Adipocyte (in vitro differentiated cells): ENCODE measurements around the gene IL1RAPL1.

ENCODE experiments used
- DNase-seq: peaks from one replicate; pipeline ENCODE4 v3.0.0-alpha.2; 2015; ENCODE audit warnings: low read depth
- H3K27me3 ChIP-seq: replicated peaks from 2 replicates; pipeline ENCODE4 v1.7.0; 2013; ENCODE audit warnings: mild to moderate bottlenecking, low read length, moderate library complexity; ENCODE audit not compliant: control insufficient read depth, insufficient read depth
- H3K36me3 ChIP-seq: 2 replicates; pipeline ENCODE4 v1.7.0; 2013; ENCODE audit warnings: low read length, mild to moderate bottlenecking, moderate library complexity; ENCODE audit not compliant: control insufficient read depth, insufficient read depth, severe bottlenecking
- H3K4me1 ChIP-seq: 2 replicates; pipeline ENCODE4 v1.7.0; 2013; ENCODE audit warnings: mild to moderate bottlenecking, low read length, moderate library complexity; ENCODE audit not compliant: control insufficient read depth, insufficient read depth
- H3K4me3 ChIP-seq: 2 replicates; pipeline ENCODE4 v1.7.0; 2013; ENCODE audit warnings: mild to moderate bottlenecking, low read length, moderate library complexity
- H3K9ac ChIP-seq: 2 replicates; pipeline ENCODE4 v1.7.0; 2013; ENCODE audit warnings: mild to moderate bottlenecking, low read length, moderate library complexity
- H3K9me3 ChIP-seq: 2 replicates; pipeline ENCODE4 v1.7.0; 2013; ENCODE audit warnings: mild to moderate bottlenecking, low read length, moderate library complexity; ENCODE audit not compliant: control insufficient read depth

The IL1RAPL1 gene

GRCh38 chrX:29581223-29581622, 994.0 kb downstream of the IL1RAPL1 start:
- no peaks in the 10 kb centered on the region for H3K36me3 ChIP-seq
- DNase-seq: no peak
- no peak overlapping the region for H3K4me3 ChIP-seq
- H3K4me1 ChIP-seq: no peaks in the 10 kb centered on the region
- H3K27me3 ChIP-seq: no peaks in the 10 kb centered on the region
- H3K9ac ChIP-seq: no peak overlapping the region
- no peaks in the 10 kb centered on the region for H3K9me3 ChIP-seq

- DNase-seq: no peak
- Histone ChIP-seq H3K27me3 (no peaks in the 10 kb centered on the region), H3K36me3 (no peaks in the 10 kb centered on the region), H3K4me1 (no peaks in the 10 kb centered on the region), H3K4me3 (no peak overlapping the region), H3K9ac (no peak overlapping the region), H3K9me3 (no peaks in the 10 kb centered on the region)
These were observed 999.9 kb downstream of the IL1RAPL1 start for GRCh38 chrX:29587107-29587506.

- no peaks in the 10 kb centered on the region for H3K4me1 ChIP-seq
- H3K9ac ChIP-seq: no peak overlapping the region
- H3K4me3 ChIP-seq: no peak overlapping the region
- H3K27me3 ChIP-seq: no peaks in the 10 kb centered on the region
- H3K9me3 ChIP-seq: peaks cover 7% of the 10 kb centered on the region
- no peaks in the 10 kb centered on the region for H3K36me3 ChIP-seq
- no peak for DNase-seq
These were observed 1003.7 kb downstream of the IL1RAPL1 start for GRCh38 chrX:29590921-29591320.

GRCh38 chrX:29604381-29604780, 1017.1 kb downstream of the IL1RAPL1 start:
- no peaks in the 10 kb centered on the region for H3K9me3 ChIP-seq
- H3K4me3 ChIP-seq: no peak overlapping the region
- H3K9ac ChIP-seq: no peak overlapping the region
- no peaks in the 10 kb centered on the region for H3K4me1 ChIP-seq
- H3K36me3 ChIP-seq: no peaks in the 10 kb centered on the region
- no peaks in the 10 kb centered on the region for H3K27me3 ChIP-seq
- DNase-seq: no peak

GRCh38 chrX:29617276-29617675, 1030.0 kb downstream of the IL1RAPL1 start:
- H3K4me3 ChIP-seq: no peak overlapping the region
- no peak overlapping the region for H3K9ac ChIP-seq
- H3K9me3 ChIP-seq: no peaks in the 10 kb centered on the region
- H3K4me1 ChIP-seq: peaks cover 8% of the 10 kb centered on the region
- H3K27me3 ChIP-seq: no peaks in the 10 kb centered on the region
- no peaks in the 10 kb centered on the region for H3K36me3 ChIP-seq
- DNase-seq: peak; percentile 3

- Histone ChIP-seq H3K9ac (no peak overlapping the region), H3K4me1 (peaks cover 8% of the 10 kb centered on the region), H3K36me3 (no peaks in the 10 kb centered on the region), H3K9me3 (no peaks in the 10 kb centered on the region), H3K4me3 (no peak overlapping the region), H3K27me3 (no peaks in the 10 kb centered on the region)
- DNase-seq: no peak
These were observed 1030.5 kb downstream of the IL1RAPL1 start for GRCh38 chrX:29617725-29618124.

GRCh38 chrX:29627833-29628232, 1040.6 kb downstream of the IL1RAPL1 start:
- Histone ChIP-seq H3K4me1 (no peaks in the 10 kb centered on the region), H3K4me3 (no peak overlapping the region)

GRCh38 chrX:29634516-29634915, 1047.3 kb downstream of the IL1RAPL1 start:
- no peak for DNase-seq
- Histone ChIP-seq H3K36me3 (no peaks in the 10 kb centered on the region), H3K27me3 (peaks cover 3% of the 10 kb centered on the region), H3K4me3 (no peak overlapping the region), H3K4me1 (no peaks in the 10 kb centered on the region), H3K9ac (no peak overlapping the region), H3K9me3 (no peaks in the 10 kb centered on the region)

More at GRCh38 chrX:29627833-29628232, 1040.6 kb downstream of the IL1RAPL1 start:
- Histone ChIP-seq H3K27me3 (no peaks in the 10 kb centered on the region), H3K36me3 (no peaks in the 10 kb centered on the region), H3K9me3 (no peaks in the 10 kb centered on the region), H3K9ac (no peak overlapping the region)
- DNase-seq: no peak

GRCh38 chrX:29636331-29636730, 1049.1 kb downstream of the IL1RAPL1 start:
- Histone ChIP-seq H3K4me1 (no peaks in the 10 kb centered on the region), H3K27me3 (peaks cover 3% of the 10 kb centered on the region), H3K4me3 (no peak overlapping the region), H3K9me3 (no peaks in the 10 kb centered on the region), H3K9ac (no peak overlapping the region), H3K36me3 (no peaks in the 10 kb centered on the region)
- no peak for DNase-seq

GRCh38 chrX:29640106-29640505, 1052.9 kb downstream of the IL1RAPL1 start:
- no peaks in the 10 kb centered on the region for H3K27me3 ChIP-seq
- no peak overlapping the region for H3K4me3 ChIP-seq
- H3K4me1 ChIP-seq: no peaks in the 10 kb centered on the region
- DNase-seq: no peak
- H3K9ac ChIP-seq: no peak overlapping the region
- no peaks in the 10 kb centered on the region for H3K36me3 ChIP-seq
- no peaks in the 10 kb centered on the region for H3K9me3 ChIP-seq

- Histone ChIP-seq H3K36me3 (no peaks in the 10 kb centered on the region), H3K9me3 (peaks cover 4% of the 10 kb centered on the region), H3K27me3 (no peaks in the 10 kb centered on the region), H3K4me3 (no peak overlapping the region), H3K9ac (no peak overlapping the region), H3K4me1 (no peaks in the 10 kb centered on the region)
- no peak for DNase-seq
These were observed 1054.2 kb downstream of the IL1RAPL1 start for GRCh38 chrX:29641461-29641860.

GRCh38 chrX:29643181-29643580, 1055.9 kb downstream of the IL1RAPL1 start:
- Histone ChIP-seq H3K4me3 (no peak overlapping the region), H3K9me3 (peaks cover 6% of the 10 kb centered on the region), H3K4me1 (no peaks in the 10 kb centered on the region), H3K36me3 (no peaks in the 10 kb centered on the region), H3K9ac (no peak overlapping the region), H3K27me3 (no peaks in the 10 kb centered on the region)
- DNase-seq: no peak
